Measurements from ENCODE around the gene C2orf15. TPM values are rescaled to one million over a fixed set of nuclear protein-coding genes. Genes with fewer than 3 reads are reported as not detected.
A peak's percentile ranks its signal among the peaks of the same experiment; 100 is the strongest.

Gene C2orf15
- total and polyA plus RNA-seq, 9 of the 15 experiments (the other 6 are each of a cell fraction or from before 2014, with no cell fraction given), result 0.04 to 0.27 (median 0.15) TPM; not detected in 1

DNA sequence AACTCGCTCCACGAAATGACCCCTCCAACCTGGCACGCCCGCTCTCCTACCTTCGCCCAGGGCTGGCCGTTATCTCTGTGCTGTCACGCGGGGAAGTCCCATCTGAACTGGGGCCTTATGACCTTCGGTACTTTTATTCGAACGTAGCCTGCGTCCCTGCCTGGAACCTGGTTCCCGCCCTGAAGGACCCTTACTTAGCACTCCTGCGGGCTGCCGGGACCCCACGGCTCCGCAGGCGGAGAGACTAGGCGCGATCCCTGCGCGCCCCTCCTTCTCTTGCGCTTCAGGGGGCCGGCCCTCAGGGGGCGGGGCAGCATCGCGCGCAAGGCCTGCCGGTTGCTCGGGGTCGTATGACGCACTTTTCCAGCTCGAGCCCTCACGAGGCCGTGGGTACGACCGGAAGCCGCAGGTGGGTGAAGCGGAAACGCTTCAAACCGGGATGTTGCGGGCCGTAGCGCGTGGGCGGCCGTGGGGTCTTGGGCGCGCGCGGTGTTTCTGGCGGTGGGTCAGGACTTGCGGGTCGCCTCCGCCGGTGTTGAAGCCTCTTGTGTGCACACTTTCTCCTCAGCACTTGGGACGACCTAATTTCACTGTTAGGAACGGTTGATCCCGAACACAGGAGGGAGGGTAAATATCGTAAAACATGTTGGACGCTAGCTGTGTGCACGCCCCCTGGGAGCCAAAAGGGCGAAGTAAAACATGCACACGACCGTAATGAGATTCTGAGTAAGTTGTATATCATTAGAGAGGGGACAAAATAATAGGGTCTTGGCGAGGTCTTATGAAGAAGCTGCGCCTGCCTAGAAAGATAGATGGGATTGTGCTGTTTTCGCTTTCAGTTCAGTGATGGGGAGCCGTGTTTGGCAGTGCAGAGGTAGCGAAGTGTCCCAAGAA is 13.4 kb downstream of the C2orf15 start, which contains the start of the genes LIPT1 and TSGA10 (continued):
- TF ChIP-seq, protein P1, sequence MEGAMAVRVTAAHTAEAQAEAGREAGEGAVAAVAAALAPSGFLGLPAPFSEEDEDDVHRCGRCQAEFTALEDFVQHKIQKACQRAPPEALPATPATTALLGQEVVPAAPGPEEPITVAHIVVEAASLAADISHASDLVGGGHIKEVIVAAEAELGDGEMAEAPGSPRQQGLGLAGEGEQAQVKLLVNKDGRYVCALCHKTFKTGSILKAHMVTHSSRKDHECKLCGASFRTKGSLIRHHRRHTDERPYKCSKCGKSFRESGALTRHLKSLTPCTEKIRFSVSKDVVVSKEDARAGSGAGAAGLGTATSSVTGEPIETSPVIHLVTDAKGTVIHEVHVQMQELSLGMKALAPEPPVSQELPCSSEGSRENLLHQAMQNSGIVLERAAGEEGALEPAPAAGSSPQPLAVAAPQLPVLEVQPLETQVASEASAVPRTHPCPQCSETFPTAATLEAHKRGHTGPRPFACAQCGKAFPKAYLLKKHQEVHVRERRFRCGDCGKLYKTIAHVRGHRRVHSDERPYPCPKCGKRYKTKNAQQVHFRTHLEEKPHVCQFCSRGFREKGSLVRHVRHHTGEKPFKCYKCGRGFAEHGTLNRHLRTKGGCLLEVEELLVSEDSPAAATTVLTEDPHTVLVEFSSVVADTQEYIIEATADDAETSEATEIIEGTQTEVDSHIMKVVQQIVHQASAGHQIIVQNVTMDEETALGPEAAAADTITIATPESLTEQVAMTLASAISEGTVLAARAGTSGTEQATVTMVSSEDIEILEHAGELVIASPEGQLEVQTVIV (CRISPR knock-in tag; IDR thresholded peaks at IDR 0.05; ENCODE audit: borderline replicate concordance), result no peak
- TF ChIP-seq ZNF436 (CRISPR knock-in tag; IDR thresholded peaks at IDR 0.05) (no peak), GATAD2B (IDR thresholded peaks at IDR 0.05; ENCODE audit: borderline replicate concordance) (peak; percentile 50; the same call in 1 of the 2 replicates), ZNF583 (CRISPR knock-in tag; IDR thresholded peaks at IDR 0.05) (0 out of 2 replicates have a peak, but pooled peaks have one; percentile 44), SMARCC2 (IDR thresholded peaks at IDR 0.05; ENCODE audit: low read depth) (peak; percentile 17; the same call in 1 of the 2 replicates), PHF21A (IDR thresholded peaks at IDR 0.05; ENCODE audit: borderline replicate concordance, low read depth) (0 out of 2 replicates have a peak, but pooled peaks have one; percentile 10), ZNF316 (IDR thresholded peaks at IDR 0.05) (peak; percentile 45; the same call in 1 of the 2 replicates), EZH2 (IDR thresholded peaks at IDR 0.05; ENCODE audit: borderline replicate concordance, low read depth, low read length) (no peak), CEBPG (CRISPR knock-in tag; IDR thresholded peaks at IDR 0.05) (no peak), CEBPG (tag; conservative IDR thresholded peaks at IDR 0.05 in 1 of 2, IDR thresholded peaks at IDR 0.05 in 1 of 2) (no peak)
- TF ChIP-seq, protein P2, sequence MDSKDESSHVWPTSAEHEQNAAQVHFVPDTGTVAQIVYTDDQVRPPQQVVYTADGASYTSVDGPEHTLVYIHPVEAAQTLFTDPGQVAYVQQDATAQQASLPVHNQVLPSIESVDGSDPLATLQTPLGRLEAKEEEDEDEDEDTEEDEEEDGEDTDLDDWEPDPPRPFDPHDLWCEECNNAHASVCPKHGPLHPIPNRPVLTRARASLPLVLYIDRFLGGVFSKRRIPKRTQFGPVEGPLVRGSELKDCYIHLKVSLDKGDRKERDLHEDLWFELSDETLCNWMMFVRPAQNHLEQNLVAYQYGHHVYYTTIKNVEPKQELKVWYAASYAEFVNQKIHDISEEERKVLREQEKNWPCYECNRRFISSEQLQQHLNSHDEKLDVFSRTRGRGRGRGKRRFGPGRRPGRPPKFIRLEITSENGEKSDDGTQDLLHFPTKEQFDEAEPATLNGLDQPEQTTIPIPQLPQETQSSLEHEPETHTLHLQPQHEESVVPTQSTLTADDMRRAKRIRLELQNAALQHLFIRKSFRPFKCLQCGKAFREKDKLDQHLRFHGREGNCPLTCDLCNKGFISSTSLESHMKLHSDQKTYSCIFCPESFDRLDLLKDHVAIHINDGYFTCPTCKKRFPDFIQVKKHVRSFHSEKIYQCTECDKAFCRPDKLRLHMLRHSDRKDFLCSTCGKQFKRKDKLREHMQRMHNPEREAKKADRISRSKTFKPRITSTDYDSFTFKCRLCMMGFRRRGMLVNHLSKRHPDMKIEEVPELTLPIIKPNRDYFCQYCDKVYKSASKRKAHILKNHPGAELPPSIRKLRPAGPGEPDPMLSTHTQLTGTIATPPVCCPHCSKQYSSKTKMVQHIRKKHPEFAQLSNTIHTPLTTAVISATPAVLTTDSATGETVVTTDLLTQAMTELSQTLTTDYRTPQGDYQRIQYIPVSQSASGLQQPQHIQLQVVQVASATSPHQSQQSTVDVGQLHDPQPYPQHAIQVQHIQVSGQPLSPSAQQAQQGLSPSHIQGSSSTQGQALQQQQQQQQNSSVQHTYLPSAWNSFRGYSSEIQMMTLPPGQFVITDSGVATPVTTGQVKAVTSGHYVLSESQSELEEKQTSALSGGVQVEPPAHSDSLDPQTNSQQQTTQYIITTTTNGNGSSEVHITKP (IDR thresholded peaks at IDR 0.05; ENCODE audit: partially characterized antibody), result peak; percentile 82
- TF ChIP-seq, protein P3, sequence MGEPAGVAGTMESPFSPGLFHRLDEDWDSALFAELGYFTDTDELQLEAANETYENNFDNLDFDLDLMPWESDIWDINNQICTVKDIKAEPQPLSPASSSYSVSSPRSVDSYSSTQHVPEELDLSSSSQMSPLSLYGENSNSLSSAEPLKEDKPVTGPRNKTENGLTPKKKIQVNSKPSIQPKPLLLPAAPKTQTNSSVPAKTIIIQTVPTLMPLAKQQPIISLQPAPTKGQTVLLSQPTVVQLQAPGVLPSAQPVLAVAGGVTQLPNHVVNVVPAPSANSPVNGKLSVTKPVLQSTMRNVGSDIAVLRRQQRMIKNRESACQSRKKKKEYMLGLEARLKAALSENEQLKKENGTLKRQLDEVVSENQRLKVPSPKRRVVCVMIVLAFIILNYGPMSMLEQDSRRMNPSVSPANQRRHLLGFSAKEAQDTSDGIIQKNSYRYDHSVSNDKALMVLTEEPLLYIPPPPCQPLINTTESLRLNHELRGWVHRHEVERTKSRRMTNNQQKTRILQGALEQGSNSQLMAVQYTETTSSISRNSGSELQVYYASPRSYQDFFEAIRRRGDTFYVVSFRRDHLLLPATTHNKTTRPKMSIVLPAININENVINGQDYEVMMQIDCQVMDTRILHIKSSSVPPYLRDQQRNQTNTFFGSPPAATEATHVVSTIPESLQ (CRISPR knock-in tag; IDR thresholded peaks at IDR 0.05), result 0 out of 2 replicates have a peak, but pooled peaks have one; percentile 32
- TF ChIP-seq, protein P4, sequence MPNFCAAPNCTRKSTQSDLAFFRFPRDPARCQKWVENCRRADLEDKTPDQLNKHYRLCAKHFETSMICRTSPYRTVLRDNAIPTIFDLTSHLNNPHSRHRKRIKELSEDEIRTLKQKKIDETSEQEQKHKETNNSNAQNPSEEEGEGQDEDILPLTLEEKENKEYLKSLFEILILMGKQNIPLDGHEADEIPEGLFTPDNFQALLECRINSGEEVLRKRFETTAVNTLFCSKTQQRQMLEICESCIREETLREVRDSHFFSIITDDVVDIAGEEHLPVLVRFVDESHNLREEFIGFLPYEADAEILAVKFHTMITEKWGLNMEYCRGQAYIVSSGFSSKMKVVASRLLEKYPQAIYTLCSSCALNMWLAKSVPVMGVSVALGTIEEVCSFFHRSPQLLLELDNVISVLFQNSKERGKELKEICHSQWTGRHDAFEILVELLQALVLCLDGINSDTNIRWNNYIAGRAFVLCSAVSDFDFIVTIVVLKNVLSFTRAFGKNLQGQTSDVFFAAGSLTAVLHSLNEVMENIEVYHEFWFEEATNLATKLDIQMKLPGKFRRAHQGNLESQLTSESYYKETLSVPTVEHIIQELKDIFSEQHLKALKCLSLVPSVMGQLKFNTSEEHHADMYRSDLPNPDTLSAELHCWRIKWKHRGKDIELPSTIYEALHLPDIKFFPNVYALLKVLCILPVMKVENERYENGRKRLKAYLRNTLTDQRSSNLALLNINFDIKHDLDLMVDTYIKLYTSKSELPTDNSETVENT (CRISPR knock-in tag; IDR thresholded peaks at IDR 0.05), result peak; percentile 78
- TF ChIP-seq, protein P5, sequence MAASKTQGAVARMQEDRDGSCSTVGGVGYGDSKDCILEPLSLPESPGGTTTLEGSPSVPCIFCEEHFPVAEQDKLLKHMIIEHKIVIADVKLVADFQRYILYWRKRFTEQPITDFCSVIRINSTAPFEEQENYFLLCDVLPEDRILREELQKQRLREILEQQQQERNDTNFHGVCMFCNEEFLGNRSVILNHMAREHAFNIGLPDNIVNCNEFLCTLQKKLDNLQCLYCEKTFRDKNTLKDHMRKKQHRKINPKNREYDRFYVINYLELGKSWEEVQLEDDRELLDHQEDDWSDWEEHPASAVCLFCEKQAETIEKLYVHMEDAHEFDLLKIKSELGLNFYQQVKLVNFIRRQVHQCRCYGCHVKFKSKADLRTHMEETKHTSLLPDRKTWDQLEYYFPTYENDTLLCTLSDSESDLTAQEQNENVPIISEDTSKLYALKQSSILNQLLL (CRISPR knock-in tag; IDR thresholded peaks at IDR 0.05; ENCODE audit: borderline replicate concordance), result no peak
